GM18519 (cell line): ENCODE measurements around the gene BEND3.
"Not testable (repeated sequence)": the region's sequence is repeated elsewhere in the genome, so short reads cannot be mapped to it uniquely, and the experiment has no call there.

Source experiments
- ATAC-seq: cut with Tn5 transposase; IDR thresholded peaks from one replicate; pipeline ENCODE4 v1.9.1; 2021; ENCODE audit warnings: mild to moderate bottlenecking, moderate library complexity; ENCODE audit not compliant: unreplicated experiment, low FRiP score

The BEND3 gene

DNA sequence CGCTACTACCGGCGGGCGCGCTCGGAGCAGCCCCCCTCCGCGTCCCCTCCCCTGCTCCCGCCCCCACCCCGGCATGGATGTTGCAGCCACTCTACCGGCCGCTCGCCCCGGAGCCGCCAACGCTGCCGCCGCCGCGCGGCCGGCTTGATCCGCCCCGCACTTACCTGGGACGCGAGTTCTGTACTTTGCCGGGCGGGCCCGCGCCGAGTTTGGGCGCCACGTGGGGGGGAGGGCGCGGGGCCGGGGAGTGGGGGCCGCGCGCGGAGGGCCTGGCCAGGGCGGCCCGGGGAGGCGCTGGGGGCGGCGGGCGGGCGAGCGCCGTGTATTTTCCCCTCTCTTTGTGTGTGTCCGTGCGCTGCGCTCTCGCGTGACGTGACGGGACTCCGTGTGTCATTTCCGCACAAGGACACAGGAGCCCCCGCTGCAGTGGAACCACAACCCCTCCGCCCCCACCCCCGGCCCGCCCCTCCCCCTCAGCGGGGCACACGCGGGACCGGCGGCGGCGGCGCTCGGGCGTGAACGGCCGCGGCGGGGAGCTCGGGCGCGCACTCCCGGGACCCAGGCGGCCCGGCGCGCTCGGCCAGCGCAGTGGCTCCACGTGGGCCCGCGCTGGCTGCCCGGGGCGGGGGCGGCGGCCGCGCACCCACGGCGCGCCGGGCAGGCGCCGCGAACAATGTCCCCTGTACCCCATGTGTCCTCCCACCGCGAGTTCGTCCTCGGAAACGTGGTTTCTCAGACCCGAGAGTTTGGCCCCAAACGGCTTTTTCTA lies at the start of gene BEND3:
Gene BEND3, minus strand, starts transcription at position 590 of the 769 bp plus-strand sequence. CDS start 16,230 bp downstream, outside the sequence.
- peak; percentile 19 for ATAC-seq

GRCh38 chr6:107164299-107164698 lies 49.0 kb upstream of the BEND3 start:
- not testable (repeated sequence) for ATAC-seq

DNA sequence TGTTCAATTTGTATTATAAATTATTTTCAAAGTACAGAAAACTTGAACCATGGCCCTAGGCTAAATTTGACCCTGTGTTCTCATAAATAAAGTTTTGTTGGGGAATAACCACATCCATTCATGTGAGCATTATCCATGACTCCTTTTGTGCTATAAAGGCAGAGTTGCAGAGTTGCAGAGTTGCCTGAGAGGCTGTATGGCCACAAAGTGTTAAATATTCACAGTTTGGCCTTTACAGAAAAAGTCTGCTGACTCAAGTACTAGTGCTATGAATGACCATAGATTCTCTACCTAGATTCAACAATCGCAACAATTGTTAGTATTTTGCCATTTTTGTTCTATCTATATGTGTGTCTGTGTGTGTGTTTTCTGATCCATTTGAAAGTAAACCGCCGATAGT lies 46.2 kb upstream of the BEND3 start:
- no peak for ATAC-seq

- no peak for ATAC-seq
Observed at GRCh38 chr6:107156617-107157016, 41.3 kb upstream of the BEND3 start.

DNA sequence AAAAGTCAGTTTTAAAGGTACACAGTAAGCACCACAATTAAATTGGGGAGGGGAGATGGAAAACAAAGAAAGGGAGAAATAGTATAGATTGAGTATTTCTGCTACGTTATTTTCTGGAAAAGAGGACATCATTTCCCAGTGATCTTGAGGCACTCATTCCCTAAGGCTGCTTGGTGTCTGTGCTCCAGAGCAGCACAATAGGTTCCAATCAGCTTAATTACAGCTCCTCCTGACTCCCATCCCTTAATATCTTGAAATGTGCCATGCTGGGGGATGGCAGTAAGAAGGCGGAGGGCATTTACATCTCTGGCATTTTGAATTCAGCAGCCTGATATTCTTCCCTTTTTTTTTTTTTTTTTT lies 39.5 kb upstream of the BEND3 start:
- no peak for ATAC-seq

DNA sequence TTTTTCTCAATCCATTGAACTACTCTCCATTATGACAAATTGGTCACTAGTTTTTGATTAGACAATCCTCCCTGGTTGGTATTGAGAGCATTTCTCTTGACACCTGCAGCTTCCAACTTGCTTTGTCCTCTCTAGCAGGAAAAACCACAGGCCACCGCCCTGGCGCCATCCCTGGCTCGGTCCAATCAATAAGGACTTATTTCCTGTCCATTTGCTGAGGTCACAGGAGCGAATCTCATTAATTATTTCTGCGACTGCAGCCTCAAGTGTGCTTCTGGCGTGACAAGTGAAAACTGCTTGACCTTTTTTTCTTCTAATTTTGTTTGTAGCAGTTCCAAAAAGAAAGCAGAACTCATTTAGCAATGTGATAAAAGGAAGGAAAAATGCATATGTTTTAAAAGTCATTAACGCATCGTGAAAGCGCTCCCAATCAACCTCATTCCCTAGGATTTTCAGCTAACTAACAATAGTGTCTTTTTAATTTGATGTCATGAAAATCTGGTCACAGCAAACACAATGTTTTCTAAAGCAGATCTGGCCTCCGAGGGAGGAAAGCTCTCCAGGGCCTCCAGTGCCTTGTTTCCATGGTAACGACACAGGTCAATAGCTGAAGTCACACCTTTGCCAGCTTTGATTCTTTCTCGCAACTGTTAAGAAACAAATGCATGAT lies 39.0 kb upstream of the BEND3 start:
- ATAC-seq: no peak

GRCh38 chr6:107152638-107153430 lies 37.5 kb upstream of the BEND3 start:
- no peak for ATAC-seq

GRCh38 chr6:107144666-107145065 lies 29.4 kb upstream of the BEND3 start:
- ATAC-seq: no peak

DNA sequence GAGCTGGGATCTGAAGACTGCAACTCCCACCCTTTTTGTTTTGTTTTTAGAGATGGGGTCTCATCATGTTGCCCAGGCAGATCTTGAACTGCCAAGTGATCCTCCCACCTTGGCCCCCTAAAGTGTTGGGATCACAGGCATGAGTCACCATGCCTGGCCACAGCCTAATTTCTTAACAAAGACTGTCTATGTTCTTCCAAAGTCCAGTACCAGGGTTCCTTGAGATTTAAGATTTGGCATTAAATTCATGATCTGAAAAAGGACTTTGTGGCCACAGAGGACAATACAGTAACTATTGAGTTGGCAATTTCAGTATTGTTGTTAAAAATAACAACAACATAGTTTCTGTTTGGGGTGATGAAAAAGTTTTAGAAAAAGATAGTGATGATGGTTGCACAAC lies 28.7 kb upstream of the BEND3 start:
- ATAC-seq: no peak

DNA sequence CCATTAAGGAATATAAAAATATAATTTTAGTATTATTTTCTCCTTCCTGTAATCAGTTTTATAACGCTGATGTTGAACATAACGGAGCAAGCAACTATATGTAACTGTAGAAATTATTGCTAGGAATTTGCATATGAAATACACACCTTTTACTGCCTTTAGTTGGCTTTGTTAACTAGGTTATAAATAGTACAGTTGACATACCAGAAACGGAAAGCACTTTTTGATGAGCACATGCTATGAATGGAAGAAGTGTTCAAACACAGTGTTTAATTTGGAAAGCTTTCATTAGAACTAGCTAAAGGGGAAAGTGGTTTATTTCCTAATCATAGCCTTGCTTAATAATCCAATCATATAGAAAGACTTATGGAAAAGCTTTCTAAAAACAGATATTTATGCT lies 25.3 kb upstream of the BEND3 start:
- no peak for ATAC-seq

- ATAC-seq: not testable (repeated sequence)
Observed at GRCh38 chr6:107136324-107136723, 21.0 kb upstream of the BEND3 start.

DNA sequence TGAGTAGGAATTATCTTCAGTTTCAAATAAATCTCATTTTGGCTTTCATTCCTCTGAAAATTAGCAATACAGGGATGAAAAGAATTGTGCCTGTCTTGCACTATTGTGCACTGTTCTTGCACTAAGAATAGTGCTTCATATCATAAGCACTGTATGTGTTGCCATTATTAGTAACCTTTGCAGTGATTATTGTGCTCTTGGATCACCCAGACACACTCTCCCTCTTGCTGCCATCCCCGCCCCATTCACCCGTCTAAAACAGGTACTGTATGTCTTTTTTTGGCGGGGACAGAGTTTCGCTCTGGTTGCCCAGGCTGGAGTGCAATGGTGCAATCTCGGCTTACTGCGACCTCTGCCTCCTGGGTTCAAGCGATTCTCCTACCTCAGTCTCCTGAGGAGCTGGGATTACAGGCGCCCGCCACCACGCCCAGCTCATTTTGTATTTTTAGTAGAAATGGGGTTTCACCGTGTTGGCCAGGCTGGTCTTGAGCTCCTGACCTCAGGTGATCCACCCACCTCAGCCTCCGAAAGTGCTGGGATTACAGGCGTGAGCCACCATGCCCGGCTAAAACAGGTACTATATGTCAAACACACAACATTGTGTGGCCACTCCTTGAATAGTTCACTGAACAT lies 19.8 kb upstream of the BEND3 start:
- not testable (repeated sequence) for ATAC-seq

DNA sequence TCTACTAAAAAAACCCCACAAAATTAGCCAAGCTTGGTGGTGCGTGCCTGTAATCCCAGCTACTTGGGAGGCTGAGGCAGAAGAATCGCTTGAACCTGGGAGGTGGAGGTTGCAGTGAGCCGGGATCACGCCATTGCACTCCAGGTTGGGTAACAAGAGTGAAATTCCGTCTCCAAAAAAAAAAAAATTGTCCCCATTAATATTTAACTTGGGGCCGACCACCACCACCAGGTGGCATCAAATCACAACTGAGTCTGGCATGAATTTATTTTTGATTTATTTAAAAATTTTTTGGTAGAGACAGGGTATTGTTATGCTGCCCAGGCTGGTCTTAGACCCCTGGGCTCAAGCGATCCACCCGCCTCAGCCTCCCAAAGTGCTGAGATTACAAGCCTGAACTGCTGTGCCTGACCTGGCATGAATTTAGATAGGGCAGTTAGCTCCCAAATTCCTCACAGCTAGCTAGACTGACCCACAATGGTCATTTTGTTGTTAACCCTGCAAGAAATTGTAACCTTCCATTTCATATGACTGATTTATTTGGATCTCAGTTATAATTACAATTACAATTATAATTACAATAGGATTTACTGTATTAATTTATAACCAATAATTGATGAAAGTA lies 17.1 kb upstream of the BEND3 start:
- no peak for ATAC-seq

DNA sequence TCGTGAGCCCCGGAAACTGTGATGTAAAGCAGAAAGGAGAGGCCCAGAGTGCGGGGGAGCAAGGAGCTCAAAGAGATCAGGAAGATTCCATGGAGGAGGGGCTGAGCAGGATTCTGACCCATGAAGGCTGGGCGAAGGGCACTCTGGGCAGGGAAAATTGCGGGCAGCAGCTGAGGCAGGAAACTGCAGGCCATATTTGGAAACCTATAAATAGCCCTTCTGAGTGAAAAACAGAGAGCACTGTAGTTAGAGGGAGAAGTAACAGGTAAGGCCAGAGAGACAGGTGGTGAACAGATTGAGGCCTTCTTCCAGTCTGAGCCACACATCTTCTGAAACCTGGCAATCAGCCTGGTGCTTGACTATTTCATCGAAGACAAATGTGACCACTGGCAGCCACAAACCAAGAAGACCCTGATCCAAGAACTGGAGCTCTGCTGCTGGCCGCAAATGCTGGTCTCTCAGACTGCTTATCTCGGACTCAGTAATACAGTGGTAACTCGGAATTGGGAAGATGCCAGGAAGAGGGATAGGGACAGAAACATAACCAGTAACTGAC lies 14.1 kb upstream of the BEND3 start:
- ATAC-seq: no peak

DNA sequence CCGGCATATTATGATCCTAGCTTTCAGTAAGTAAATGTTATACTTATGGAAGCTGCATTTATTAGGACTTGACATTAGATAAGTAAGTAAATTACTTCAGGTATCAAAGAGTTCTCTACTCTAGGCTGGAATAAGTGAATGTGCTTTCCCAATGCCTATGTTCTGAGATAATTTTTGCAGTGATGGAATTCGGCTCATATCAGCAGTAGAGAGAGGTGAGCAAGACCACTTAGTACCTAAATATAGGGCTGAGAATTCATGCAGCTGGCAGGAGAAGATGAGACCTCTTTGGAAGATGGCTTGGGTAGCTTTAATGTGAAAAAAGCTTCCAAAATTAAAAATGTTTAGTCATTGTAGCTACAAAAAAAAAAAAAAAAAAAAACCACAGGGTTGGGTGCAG lies 13.3 kb upstream of the BEND3 start:
- no peak for ATAC-seq

- ATAC-seq: no peak
Observed at GRCh38 chr6:107128175-107128574, 12.9 kb upstream of the BEND3 start.

DNA sequence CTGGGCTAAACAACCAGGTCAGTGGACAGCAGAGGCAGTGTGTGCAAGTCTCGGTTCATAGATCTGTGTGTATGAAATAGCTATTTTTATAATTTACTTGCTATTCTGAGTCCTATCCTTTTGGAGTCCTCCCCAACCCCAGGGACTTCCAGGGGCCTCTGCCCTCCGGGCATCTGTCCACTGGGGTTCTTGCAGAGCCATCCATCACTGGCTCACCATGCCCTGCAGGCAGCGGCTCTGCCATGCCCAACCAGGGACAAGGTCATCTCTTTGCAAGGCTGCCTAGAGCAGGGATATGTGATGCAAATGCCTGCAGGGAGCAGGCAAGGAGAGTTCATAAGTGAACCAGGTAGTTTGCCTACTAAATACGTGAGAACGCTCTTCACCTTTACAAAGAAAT lies 10.5 kb upstream of the BEND3 start:
- no peak for ATAC-seq

DNA sequence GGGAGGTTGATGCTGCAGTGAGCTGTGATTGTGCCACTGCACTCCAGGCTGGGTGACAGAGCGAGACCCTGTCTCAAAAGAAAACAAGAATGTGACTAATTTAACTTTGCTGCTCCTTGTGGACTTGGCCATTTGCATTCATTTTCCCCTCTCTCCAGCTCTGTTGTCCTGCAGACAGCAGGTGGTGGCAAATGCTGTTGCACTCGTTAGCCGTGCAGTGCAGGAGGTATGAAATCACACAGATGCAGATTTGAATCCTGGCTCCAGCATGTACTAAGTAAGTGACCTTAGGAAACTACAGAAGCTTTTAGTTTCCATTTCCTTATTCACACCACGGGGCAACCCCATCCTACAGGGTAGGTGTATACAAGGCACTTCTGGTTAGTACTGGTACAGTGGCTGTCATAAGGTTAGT lies 9.6 kb upstream of the BEND3 start:
- no peak for ATAC-seq

DNA sequence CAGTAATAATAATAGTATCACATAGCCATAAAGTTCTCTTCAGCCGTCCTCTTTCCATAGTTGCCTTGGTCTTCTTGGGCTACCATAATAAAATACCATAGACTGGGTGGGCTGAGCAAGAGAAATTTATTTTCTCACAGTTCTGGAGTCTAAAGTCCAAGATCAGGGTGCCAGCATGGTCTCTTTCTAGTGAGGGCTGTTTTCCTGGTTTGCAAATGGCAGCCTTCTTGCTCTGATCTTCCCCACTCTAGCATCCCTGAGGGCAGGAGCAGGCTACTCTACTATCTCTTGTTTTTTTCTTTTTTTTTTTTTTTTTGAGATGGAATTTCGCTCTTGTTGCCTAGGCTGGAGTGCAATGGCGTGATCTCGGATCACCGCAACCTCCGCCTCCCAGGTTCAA lies 8.2 kb upstream of the BEND3 start:
- ATAC-seq: no peak

DNA sequence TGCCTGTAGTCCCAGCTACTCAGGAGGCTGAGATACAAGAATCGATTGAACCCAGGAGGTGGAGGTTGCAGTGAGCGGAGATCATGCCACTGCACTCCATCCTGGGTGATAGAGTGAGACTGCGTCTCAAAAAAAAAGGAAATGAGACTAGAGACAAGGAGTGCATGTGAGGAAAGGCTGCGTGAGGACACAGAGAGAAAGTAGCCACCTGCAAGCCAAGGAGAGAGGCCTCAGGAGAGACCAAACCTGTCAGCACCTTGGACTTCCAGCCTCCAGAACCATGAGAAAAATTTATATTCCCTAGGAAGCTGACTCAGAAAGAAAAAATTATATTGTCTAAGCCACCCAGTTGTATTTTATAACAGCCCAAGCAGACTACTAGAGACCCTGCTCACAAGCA lies 7.4 kb upstream of the BEND3 start:
- no peak for ATAC-seq
